HepG2 (cell line): Measurements from ENCODE around the gene CPNE5. TPM values are rescaled to one million over a fixed set of nuclear protein-coding genes. Genes with fewer than 3 reads are reported as not detected.
A peak's percentile ranks its signal among the peaks of the same experiment; 100 is the strongest.

ENCODE experiments used
- DNMT1 ChIP-seq: sonication (generic); formaldehyde crosslinking; IDR thresholded peaks from 2 replicates; pipeline ENCODE4 v1.5.1; 2020; ENCODE audit warnings: mild to moderate bottlenecking, missing genetic modification reagents
- FOXA3 ChIP-seq: IDR thresholded peaks from 2 replicates; pipeline ENCODE4 v1.6.1; 2016; ENCODE audit warnings: missing genetic modification reagents, missing compliant biosample characterization
- GATAD2A ChIP-seq: IDR thresholded peaks from 2 replicates; pipeline ENCODE4 v1.6.1; 2016
- IRF2 ChIP-seq: IDR thresholded peaks from 2 replicates; pipeline ENCODE4 v1.6.1; 2018; ENCODE audit warnings: missing genetic modification reagents, missing compliant biosample characterization
- JARID2 ChIP-seq: sonication (generic); formaldehyde crosslinking; IDR thresholded peaks from 2 replicates; pipeline ENCODE4 v1.8.1; 2023; ENCODE audit warnings: missing genetic modification reagents, inconsistent platforms; ENCODE audit not compliant: insufficient replicate concordance
- MAFK ChIP-seq, 2 experiments: IDR thresholded peaks in 1 of 2; conservative IDR thresholded peaks in 1 of 2; 2 replicates each; pipeline ENCODE4 v1.6.1; 2011; ENCODE audit warnings: improper control_type of control experiment in 2 of 2, low read length in 2 of 2
- MYNN ChIP-seq: sonication (generic); formaldehyde crosslinking; IDR thresholded peaks from 2 replicates; pipeline ENCODE4 v1.4.0; 2020; ENCODE audit warnings: mild to moderate bottlenecking, low read depth, missing genetic modification reagents
- PHB2 ChIP-seq: fragments of 450-650 bp; IDR thresholded peaks from 2 replicates; pipeline ENCODE4 v1.6.1; 2018; ENCODE audit not compliant: partially characterized antibody
- TOPORS ChIP-seq: sonication (generic); formaldehyde crosslinking; IDR thresholded peaks from 2 replicates; pipeline ENCODE4 v1.8.0; 2023; ENCODE audit warnings: mild to moderate bottlenecking, missing genetic modification reagents
- ZBTB21 ChIP-seq: sonication (generic); formaldehyde crosslinking; IDR thresholded peaks from 2 replicates; pipeline ENCODE4 v1.4.0; 2020; ENCODE audit warnings: missing genetic modification reagents
- ZNF263 ChIP-seq: sonication (generic); formaldehyde crosslinking; IDR thresholded peaks from 2 replicates; pipeline ENCODE4 v1.4.0; 2020; ENCODE audit warnings: missing genetic modification reagents
- ZNF33A ChIP-seq: sonication (generic); formaldehyde crosslinking; IDR thresholded peaks from 2 replicates; pipeline ENCODE4 v1.5.1; 2020; ENCODE audit warnings: missing genetic modification reagents, mild to moderate bottlenecking, moderate library complexity, borderline replicate concordance
- ZNF367 ChIP-seq: sonication (generic); formaldehyde crosslinking; IDR thresholded peaks from 2 replicates; pipeline ENCODE4 v1.4.0; 2020; ENCODE audit warnings: missing genetic modification reagents, borderline replicate concordance
- ZNF589 ChIP-seq: sonication (generic); formaldehyde crosslinking; conservative IDR thresholded peaks from 2 replicates; pipeline ENCODE4 v1.8.0; 2022; ENCODE audit warnings: mild to moderate bottlenecking, moderate library complexity, missing genetic modification reagents
- ZNF775 ChIP-seq: sonication (generic); formaldehyde crosslinking; IDR thresholded peaks from 2 replicates; pipeline ENCODE4 v1.4.0; 2020; ENCODE audit warnings: missing genetic modification reagents, mild to moderate bottlenecking, moderate library complexity, borderline replicate concordance
- ZNF780A ChIP-seq: sonication (generic); formaldehyde crosslinking; IDR thresholded peaks from 2 replicates; pipeline ENCODE4 v1.8.0; 2022; ENCODE audit warnings: mild to moderate bottlenecking, missing genetic modification reagents, moderate library complexity
- ZNF878 ChIP-seq: sonication (generic); formaldehyde crosslinking; IDR thresholded peaks from 2 replicates; pipeline ENCODE4 v1.8.1; 2023; ENCODE audit warnings: mild to moderate bottlenecking, missing genetic modification reagents, moderate library complexity
- polyA plus RNA-seq, 8 experiments: library from polyadenylated mRNA; depleted of rRNA in 3 of 8; stranded (reverse) in 7 of 8; unstranded in 1 of 8; fragments of >200 nt; fragmentation: Illumina TruSeq in 4 of 8; extraction: Trizol in 4 of 8; gene quantifications; 2 replicates each; pipeline versions ENCODE4 v1.2.1 to v1.2.3, GENCODE V29; 2011 to 2016; ENCODE audit warnings: low read depth in 4 of 8, missing spikeins in 1 of 8, mixed read lengths in 1 of 8; ENCODE audit not compliant: insufficient read depth in 1 of 8
- total RNA-seq, 5 experiments: library from RNA; depleted of rRNA; stranded (reverse); fragments of >200 nt; fragmentation: Illumina TruSeq; extraction: Trizol; gene quantifications; 2 replicates each; pipeline ENCODE4 v1.2.3, GENCODE V29; 2016; ENCODE audit warnings: low read depth in 1 of 5
- TF ChIP-seq, protein P1 (sequence below): sonication (generic); formaldehyde crosslinking; IDR thresholded peaks from 2 replicates; pipeline ENCODE4 v1.9.0; 2021; ENCODE audit warnings: mild to moderate bottlenecking, missing genetic modification reagents
- TF ChIP-seq, protein P2 (sequence below): sonication (generic); formaldehyde crosslinking; IDR thresholded peaks from 2 replicates; pipeline ENCODE4 v1.5.0; 2020; ENCODE audit warnings: missing genetic modification reagents, mild to moderate bottlenecking, borderline replicate concordance
- TF ChIP-seq, protein P3 (sequence below): sonication (generic); formaldehyde crosslinking; IDR thresholded peaks from 2 replicates; pipeline ENCODE4 v1.5.1; 2020; ENCODE audit warnings: missing genetic modification reagents, mild to moderate bottlenecking, borderline replicate concordance

CPNE5 gene
- total and polyA plus RNA-seq, 2 of the 13 experiments (the other 11 are each of a cell fraction or from before 2014, with no cell fraction given): 0.16 TPM; not detected in 1

DNA sequence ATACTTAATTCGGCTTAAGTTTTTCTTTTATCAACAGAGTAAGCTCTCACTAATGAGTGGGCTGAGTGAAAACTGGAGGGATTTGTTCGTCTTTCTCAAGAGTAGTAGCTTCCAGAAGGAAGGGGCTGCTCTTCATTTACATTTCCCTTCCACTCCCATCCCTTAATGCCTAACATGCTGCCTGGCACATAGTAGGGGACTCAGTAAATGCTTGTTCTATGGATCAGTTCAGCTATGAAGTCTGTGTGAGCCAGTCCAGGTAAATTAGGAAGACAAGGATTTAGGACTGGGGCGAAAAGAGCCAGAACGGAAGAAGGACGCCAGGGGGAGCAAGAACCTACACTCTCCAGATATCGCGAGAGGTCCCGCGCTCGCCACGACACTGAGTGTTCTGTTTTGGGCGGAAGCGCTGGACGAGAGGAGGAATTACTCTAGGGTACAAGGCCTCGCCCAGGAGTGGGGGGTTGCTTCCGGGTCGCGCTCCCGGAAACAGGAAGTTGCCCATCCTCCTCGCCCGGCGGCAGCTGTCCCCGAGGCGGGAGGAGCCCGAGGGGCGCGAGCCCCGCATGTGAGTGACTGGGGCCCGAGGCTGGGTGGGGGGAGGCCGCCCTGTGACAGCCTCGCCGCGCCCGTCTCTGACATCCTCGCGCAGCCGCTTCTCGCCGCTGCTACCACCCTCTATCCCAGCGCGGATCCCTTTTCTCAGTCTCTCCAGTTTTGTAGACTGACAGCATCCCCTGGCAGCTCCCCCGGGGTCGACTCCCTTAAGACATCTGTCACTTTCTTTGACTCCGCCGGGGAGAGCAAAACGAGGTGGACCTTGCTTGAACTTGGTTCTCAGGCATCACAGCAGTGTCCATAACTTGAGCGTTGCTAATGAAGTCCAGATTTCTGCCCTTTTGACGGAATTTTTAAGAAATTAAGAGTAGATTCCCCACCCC is 46.5 kb upstream of the CPNE5 start, which contains the start of gene C6orf89 (continued):
- TF ChIP-seq IRF2 (CRISPR knock-in tag): peak; percentile 99
- TF ChIP-seq TOPORS (CRISPR knock-in tag): peak; percentile 78
- peak; percentile 78 for TF ChIP-seq FOXA3 (CRISPR knock-in tag)
- no peak for TF ChIP-seq JARID2
- peak; percentile 95; the same call in 1 of the 2 replicates for TF ChIP-seq ZNF33A
- peak; percentile 80 for TF ChIP-seq ZNF263 (CRISPR knock-in tag)
- no peak for TF ChIP-seq ZBTB21
- TF ChIP-seq MAFK (conservative IDR thresholded peaks at IDR 0.05 in 1 of 2, IDR thresholded peaks at IDR 0.05 in 1 of 2; ENCODE audit: low read length in 2 of 2): no peak
- TF ChIP-seq, protein P1, sequence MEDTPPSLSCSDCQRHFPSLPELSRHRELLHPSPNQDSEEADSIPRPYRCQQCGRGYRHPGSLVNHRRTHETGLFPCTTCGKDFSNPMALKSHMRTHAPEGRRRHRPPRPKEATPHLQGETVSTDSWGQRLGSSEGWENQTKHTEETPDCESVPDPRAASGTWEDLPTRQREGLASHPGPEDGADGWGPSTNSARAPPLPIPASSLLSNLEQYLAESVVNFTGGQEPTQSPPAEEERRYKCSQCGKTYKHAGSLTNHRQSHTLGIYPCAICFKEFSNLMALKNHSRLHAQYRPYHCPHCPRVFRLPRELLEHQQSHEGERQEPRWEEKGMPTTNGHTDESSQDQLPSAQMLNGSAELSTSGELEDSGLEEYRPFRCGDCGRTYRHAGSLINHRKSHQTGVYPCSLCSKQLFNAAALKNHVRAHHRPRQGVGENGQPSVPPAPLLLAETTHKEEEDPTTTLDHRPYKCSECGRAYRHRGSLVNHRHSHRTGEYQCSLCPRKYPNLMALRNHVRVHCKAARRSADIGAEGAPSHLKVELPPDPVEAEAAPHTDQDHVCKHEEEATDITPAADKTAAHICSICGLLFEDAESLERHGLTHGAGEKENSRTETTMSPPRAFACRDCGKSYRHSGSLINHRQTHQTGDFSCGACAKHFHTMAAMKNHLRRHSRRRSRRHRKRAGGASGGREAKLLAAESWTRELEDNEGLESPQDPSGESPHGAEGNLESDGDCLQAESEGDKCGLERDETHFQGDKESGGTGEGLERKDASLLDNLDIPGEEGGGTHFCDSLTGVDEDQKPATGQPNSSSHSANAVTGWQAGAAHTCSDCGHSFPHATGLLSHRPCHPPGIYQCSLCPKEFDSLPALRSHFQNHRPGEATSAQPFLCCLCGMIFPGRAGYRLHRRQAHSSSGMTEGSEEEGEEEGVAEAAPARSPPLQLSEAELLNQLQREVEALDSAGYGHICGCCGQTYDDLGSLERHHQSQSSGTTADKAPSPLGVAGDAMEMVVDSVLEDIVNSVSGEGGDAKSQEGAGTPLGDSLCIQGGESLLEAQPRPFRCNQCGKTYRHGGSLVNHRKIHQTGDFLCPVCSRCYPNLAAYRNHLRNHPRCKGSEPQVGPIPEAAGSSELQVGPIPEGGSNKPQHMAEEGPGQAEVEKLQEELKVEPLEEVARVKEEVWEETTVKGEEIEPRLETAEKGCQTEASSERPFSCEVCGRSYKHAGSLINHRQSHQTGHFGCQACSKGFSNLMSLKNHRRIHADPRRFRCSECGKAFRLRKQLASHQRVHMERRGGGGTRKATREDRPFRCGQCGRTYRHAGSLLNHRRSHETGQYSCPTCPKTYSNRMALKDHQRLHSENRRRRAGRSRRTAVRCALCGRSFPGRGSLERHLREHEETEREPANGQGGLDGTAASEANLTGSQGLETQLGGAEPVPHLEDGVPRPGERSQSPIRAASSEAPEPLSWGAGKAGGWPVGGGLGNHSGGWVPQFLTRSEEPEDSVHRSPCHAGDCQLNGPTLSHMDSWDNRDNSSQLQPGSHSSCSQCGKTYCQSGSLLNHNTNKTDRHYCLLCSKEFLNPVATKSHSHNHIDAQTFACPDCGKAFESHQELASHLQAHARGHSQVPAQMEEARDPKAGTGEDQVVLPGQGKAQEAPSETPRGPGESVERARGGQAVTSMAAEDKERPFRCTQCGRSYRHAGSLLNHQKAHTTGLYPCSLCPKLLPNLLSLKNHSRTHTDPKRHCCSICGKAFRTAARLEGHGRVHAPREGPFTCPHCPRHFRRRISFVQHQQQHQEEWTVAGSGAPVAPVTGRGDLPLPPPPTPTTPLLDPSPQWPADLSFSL (CRISPR knock-in tag): no peak
- TF ChIP-seq, protein P2, sequence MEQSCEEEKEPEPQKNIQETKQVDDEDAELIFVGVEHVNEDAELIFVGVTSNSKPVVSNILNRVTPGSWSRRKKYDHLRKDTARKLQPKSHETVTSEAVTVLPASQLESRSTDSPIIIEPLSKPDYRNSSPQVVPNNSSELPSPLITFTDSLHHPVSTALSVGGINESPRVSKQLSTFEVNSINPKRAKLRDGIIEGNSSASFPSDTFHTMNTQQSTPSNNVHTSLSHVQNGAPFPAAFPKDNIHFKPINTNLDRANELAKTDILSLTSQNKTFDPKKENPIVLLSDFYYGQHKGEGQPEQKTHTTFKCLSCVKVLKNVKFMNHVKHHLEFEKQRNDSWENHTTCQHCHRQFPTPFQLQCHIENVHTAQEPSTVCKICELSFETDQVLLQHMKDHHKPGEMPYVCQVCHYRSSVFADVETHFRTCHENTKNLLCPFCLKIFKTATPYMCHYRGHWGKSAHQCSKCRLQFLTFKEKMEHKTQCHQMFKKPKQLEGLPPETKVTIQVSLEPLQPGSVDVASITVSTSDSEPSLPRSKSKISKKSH (CRISPR knock-in tag): peak; percentile 91
- peak; percentile 55 for TF ChIP-seq GATAD2A (CRISPR knock-in tag)
- TF ChIP-seq ZNF780A (CRISPR knock-in tag): no peak
- 0 out of 2 replicates have a peak, but pooled peaks have one; percentile 55 for TF ChIP-seq MYNN (CRISPR knock-in tag)
- TF ChIP-seq ZNF589 (CRISPR knock-in tag): no peak
- TF ChIP-seq DNMT1 (CRISPR knock-in tag): peak; percentile 87; the same call in 1 of the 2 replicates
- TF ChIP-seq ZNF878 (CRISPR knock-in tag): peak; percentile 85; the same call in 1 of the 2 replicates
- TF ChIP-seq ZNF367: peak; percentile 74; the same call in 1 of the 2 replicates
- TF ChIP-seq PHB2: no peak
- TF ChIP-seq ZNF775 (CRISPR knock-in tag): no peak
- TF ChIP-seq, protein P3, sequence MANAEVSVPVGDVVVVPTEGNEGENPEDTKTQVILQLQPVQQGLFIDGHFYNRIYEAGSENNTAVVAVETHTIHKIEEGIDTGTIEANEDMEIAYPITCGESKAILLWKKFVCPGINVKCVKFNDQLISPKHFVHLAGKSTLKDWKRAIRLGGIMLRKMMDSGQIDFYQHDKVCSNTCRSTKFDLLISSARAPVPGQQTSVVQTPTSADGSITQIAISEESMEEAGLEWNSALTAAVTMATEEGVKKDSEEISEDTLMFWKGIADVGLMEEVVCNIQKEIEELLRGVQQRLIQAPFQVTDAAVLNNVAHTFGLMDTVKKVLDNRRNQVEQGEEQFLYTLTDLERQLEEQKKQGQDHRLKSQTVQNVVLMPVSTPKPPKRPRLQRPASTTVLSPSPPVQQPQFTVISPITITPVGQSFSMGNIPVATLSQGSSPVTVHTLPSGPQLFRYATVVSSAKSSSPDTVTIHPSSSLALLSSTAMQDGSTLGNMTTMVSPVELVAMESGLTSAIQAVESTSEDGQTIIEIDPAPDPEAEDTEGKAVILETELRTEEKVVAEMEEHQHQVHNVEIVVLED (CRISPR knock-in tag): peak; percentile 80
